GM19463 (cell line): ENCODE results near the gene HPS1.

Source experiments
- ATAC-seq: cut with Tn5 transposase; IDR thresholded peaks from one replicate; pipeline ENCODE4 v1.9.1; 2021; ENCODE audit warnings: mild to moderate bottlenecking, moderate library complexity; ENCODE audit not compliant: unreplicated experiment

The HPS1 gene

DNA sequence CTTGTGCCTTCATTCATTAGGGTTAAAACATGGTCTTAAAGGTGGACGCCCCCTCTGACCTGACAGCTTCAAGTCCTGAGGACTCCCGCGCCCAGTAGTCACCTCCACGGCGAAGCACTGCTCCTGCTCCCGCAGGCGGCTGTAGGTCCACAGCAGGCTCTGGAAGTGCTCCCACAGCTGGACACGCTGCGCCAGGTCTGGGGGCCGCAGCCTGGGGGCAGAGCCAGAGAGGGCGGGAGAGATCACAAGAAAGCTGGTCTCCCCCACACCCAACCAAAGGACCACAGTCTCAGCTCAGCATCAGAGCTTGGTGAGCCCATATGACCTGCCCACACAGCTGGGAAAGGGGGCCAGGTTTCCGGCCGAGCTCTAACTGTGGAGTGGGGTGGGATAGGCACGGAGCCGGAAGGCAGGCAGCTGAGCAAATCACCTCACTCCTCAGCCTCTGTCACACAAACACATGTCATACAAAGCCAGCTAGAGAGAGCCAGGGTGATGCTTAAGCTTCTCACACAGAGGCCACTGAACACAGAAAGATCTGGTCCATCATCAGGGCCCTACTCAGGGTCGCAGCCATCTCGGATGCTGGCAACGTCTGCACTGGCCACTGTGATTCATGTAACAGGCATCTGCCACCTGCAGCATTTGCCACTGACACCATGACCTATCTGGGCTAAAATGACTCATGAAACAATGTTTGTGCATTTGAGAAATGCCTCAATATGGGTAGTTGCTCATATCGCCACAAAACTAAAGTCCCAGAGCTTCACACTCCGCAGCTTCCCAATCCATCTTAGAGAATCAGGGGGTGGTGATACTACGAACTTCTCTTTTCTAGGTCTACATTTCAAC is 12.6 kb downstream of the HPS1 start:
- ATAC-seq, result no peak

- ATAC-seq, result no peak
These were observed 13.4 kb downstream of the HPS1 start for GRCh38 chr10:98433371-98433770.

DNA sequence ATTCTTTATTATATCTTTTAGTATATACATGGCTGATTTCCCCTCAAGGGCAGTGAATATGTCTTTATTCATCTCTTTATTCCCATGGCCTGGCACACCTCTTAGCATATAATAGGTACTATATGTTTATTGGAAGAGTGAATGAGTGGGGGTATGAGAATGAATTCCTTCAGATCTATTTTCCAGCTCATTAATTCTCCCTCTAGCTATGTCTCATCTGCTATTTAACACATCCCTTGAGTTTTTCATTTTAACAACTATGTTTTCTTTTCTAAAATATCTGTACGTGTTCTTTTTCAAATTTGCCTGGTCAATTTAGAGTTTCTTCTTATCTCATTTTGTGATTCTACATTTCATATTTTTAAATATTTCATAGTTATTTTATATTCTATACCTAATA is 14.4 kb downstream of the HPS1 start:
- no peak for ATAC-seq

DNA sequence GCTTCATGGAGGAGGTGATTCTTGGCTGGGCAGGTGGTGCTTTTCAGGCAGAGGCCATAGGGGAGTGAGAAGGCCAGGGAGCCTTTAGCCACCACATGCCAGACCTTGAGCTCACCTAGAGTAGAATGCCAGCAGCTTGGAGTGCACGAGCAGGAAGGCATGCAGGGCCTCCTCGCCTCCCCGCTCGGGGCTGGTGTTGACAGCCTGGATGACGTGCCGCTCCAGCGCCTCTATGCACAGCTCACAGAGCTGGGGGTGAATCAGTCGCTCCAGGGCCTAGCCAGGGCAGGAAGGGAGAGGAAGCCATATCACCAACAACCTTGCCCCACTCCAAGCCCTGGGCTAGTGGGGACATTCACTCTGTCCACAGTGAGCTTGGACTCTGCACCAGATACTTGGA is 15.7 kb downstream of the HPS1 start:
- ATAC-seq, result no peak

DNA sequence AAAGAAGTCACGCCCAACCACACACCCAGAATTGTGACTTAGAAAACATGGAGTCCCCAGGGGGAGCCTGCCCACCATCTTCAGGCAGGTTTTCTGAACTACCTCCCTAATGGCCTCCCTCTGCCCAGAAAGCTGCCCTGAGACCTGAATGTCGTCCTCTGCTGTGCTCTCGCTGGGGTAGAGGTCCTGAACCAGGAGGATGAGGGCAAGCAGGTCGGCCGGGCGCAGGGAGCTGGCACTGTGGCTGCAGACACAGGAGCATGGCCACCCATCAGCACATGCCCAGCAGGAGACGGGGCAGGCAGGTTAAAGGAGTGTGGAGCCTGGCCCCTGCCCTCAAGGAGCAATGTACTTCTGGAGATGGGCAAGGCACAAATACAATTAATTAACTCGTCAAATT is 16.3 kb downstream of the HPS1 start:
- no peak for ATAC-seq

DNA sequence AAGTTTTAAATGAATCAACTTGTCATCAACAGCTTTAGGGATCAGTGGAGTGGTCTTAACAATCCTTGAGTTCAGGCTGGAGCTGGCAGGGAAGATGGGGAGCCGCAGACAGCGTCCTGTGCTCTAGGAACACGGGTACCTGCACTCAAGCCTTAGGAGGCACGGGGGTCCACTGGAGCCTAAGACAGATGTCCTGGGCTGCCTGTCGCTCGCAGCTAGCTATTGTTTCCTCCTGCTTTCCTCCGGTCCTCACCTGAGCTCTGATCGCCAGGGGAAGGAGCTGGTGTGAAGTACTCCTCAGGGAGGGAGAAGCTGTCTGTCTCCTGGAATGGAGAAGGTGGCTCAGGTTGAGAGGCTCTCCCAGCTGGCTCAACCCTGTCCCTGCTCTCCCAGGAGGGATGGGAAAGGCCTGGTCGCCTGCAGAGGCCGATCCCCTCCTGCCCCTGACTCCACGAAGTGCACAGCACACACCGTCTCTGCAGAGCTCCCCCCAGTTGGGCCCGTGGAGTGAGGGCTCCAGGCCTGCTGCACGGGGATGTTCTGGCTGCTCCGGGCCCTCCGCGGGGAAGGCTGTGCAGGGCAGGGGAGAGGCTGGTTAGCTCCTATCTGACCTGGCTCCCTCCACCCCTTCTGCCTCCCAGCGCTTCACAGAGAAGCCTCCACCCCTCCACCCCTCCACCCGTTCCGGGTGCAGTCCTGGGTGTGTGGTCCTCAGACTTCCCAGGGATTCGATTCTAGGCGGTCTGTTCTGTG is 17.2 kb downstream of the HPS1 start:
- no peak for ATAC-seq

GRCh38 chr10:98427011-98427515 is 19.7 kb downstream of the HPS1 start:
- no peak for ATAC-seq

DNA sequence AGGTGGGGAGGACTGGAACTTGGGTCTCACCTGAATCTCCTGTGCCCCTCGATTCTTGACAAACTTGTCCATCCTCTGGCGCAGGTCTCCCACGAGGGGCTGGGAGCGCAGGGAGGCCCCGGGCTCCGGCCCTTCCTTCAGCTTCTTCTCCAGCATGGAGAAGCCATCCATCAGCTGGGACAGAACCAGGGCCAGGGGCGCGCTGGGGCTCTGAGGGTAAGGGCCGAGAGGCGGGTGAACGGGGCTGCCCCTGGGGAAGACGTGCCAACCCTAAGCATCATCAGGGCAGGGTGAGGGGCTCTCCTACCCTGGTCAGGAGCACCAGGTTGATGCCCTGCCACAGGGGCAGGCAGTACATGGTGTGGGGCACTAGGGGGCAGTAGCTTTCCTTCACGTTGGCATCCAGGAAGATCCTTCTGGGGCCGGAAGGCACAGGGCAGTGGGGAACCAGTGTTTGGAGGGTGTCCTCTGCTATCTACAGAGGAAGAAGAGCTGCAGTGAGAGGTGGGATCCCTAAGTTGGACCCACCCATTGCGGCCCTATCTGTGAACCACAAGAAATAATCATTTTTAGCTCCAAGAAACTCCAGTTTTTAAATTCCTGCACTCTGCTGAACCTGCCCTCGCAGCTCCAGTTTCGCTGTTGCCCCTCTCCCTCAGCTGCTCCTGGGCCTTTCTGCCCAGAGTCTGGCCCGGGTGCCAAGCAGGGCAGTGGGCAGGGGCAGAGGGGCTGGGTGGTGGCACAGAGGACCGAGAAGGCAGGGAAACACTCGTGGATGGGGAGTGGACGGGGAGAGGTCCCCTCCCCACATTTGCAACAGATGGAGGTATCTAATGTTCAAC is 21.0 kb downstream of the HPS1 start:
- ATAC-seq, result peak; percentile 58

- no peak for ATAC-seq
These were observed 22.2 kb downstream of the HPS1 start for GRCh38 chr10:98424295-98425254.

GRCh38 chr10:98423691-98424120 is 23.0 kb downstream of the HPS1 start:
- ATAC-seq, result no peak

DNA sequence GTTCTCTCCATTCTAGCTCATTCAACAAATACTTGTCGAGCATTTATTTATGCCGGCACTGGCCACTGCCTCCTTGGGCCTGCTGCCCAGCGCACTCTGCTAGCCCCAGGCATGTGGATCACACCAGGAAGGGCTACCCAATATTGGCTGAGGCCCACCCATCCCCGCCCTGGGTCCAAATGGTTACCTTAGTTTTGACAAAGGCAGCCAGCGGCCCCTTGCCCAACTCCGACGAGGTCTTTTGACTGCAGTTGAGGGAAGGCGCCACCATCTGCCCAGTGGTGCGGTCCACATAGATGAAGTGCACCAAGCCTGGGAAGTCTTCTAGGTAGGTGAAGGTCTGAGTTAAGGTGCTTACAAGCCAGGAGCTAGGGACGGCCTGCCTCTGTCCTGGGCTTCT is 24.6 kb downstream of the HPS1 start:
- ATAC-seq, result no peak

GRCh38 chr10:98420786-98421185 is 25.9 kb downstream of the HPS1 start:
- ATAC-seq, result peak; percentile 43

DNA sequence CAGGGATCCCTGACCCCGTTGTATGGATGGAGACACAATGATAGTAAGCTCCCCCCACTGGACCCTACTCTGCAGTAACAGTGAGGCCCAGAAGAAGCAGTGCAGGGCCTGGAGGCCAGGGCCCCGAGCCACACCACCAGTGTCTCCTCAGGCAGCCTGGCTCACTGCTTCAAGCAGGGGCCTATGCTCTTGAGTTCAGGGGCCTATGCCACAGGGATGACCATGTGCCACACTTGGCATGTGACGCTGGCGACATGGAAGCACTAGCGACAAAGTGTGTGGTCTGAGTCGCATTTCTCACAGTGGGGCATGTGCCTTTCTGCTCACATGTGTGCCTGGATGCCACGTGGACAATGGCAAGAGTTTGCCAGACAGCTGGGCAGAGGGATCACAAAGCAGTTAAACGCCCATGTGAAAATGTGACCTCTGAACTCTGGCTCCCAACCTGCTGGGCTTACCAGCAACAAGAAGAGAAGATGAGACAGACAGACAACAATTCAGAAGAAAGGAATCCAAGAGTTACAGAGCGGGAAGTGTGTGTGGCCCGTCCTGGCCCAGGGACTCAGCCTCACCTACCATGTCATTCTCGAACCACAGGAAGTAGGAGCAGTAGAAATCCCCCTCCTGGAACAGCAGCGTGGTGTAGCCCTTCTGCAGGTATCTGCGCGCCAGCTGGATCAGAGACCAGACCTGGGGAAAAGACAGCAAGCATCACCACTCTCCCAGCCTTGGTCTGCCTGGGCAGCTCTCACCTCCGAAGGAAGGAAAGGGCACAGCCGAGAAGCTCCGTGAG is 27.1 kb downstream of the HPS1 start:
- no peak for ATAC-seq

GRCh38 chr10:98418665-98419468 is 27.9 kb downstream of the HPS1 start:
- ATAC-seq, result no peak

GRCh38 chr10:98417973-98418664 is 28.6 kb downstream of the HPS1 start:
- no peak for ATAC-seq

DNA sequence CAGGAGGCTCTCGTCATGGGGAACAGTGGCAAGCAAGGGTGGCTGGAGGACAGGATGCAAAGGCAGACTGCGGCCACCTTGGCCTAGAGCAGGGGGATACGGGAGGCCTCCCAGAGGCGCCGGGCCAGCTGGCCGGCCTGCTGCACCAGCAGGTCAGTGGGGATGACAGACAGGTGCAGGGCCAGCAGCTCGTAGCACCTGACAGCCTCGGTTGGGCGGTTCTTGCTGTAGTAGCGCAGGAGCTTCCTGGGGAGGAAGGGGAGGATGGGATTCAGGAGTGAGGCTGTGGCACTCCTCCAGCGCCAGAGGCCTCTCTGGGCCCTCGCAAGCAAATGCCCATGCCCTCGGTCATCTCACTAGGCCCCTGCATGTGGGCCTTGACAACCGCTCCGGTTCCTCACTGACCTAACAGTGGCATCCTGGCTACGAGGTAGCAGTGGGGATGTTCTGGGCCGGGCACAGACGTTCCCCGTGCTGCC is 29.2 kb downstream of the HPS1 start:
- no peak for ATAC-seq

DNA sequence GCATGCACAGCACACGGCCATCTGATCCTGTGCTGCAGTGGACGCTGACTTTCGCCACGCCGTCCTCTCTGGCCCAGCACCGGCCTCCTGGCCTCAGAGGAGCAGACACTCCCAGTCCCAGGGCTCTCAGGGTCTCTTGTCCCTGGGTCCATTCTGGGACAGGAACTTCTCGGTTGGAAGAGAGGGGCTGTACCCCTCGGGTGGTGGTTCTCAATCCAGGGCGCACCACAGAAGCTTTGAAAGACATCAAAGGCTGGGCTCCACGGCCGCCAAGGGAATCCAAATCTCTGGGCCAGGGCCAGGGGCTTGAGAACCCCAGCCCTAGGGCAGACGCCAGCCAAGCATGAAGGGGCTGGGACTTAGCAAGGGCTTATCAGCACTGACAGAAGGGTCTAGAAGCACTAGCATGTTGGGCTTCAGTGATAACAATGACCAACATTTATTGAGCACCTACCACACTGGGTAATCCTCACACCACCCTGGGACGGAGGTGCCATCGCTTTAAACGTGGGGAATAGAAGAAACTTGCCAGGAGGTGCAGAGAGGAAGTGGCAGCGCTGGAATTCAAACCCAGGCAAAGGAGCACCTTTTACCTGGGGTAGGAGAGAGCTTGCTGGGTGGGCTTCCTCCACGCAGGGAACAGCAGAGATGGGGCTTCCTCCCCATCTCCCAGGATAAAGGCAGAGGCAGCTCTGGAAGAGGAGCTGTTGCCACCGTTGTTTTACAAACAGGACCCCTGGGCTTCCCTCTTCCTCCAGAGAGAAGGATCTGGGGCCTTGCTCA is 29.9 kb downstream of the HPS1 start:
- ATAC-seq, result no peak
